ENCODE data around the gene PDCD4. TPM values are rescaled to one million over a fixed set of nuclear protein-coding genes. Genes with fewer than 3 reads are reported as not detected.
A peak's percentile ranks its signal among the peaks of the same experiment; 100 is the strongest.

PDCD4 gene
- total and polyA plus RNA-seq, 9 of the 15 experiments (the other 6 are each of a cell fraction or from before 2014, with no cell fraction given) = 12.9 to 44.1 (median 33.7) TPM

GRCh38 chr10:110870823-110871297 lies 868 bp upstream of the PDCD4 start (continued):
- 0 out of 2 replicates have a peak, but pooled peaks have one; percentile 13 for TF ChIP-seq SMAD4 (CRISPR knock-in tag; conservative IDR thresholded peaks at IDR 0.05)

DNA sequence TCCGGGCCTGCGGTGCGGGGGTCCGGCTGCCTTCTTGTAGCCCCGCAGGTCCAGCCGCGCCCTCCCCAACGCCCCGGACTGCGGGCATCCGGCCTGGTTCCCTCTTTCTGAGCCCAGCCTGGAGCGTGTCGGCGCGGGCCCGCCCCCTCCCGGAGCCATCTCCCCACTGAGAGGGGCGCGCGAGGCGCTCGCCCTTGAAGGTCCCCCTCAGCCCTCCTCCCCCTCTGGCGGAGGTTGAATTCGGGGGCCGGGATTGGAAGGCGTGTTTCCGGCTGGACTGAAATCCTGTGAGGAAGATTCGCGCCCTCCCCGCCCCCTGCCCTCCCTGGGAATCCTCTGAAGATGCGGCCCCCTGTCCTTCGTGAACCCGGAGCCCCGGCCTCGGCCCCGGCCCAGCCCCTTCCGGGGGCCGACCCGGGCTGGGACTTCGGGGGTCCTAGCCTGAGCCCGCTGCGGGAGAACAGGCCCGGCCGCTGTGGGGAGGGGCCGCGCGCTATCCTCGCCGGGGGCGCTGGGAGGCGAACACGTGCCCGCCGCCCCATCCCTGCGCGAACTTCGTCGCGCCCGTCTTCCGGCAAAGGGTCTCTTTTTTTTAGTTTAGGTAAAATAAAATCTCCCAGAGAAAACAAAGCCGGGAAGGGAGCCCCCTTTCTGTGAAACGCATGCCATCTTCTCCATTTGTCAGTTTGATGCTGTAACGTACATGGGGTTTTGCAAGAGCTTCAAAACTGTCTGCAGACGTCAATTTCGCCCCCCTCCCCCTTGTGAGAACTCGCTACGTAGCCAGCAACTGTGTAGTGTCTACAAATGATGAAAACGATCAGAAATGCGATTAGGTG lies 636 bp downstream of the PDCD4 start:
- peaks cover 35% of the 10 kb centered on the region for H3K79me2 ChIP-seq (ENCODE audit: control insufficient read depth, insufficient read depth, low read length)
- intact Hi-C loops (cut with micrococcal nuclease) (loop anchor here (2.0 to 10.0 kb wide), 4 partner anchors 35 to 258 kb away; no protein-coding TSS in a partner anchor), in situ Hi-C loops (cut with MboI) (no loop called here)
- POLR2A ChIA-PET = interaction anchor here (1.0 to 1.2 kb wide), 7 partner anchors 10 to 126 kb away, joined by 3 to 6 read pairs (median 4); partner anchors contain the start of gene BBIP1
- peak overlapping the region; percentile 84 for H3K4me2 ChIP-seq (ENCODE audit: insufficient read depth, low read length)
- H3K27ac ChIP-seq (ENCODE audit: extremely low read depth, low read depth, low read length) = peak overlapping the region; percentile 83
- 2% methylated on average over 20 of the region's 70 CpGs for WGBS (ENCODE audit: insufficient coverage, low coverage, missing lambda C conversion rate)
- H3K4me3 ChIP-seq = peak overlapping the region; percentile 64
- H3K9me1 ChIP-seq (ENCODE audit: control insufficient read depth, insufficient read depth, low read length) = no peaks in the 10 kb centered on the region
- H2AFZ ChIP-seq (ENCODE audit: low read depth, low read length) = peak overlapping the region; percentile 57
- FAIRE-seq (peak; percentile 85), ATAC-seq (peak; percentile 79), DNase-seq (ENCODE audit: extremely low read depth in 1 of 4, low spot score in 3 of 4) (peak; percentile 48 to 82 (median 50))
- peaks cover 15 to 23% of the 10 kb centered on the region in 2 experiments for H3K4me1 ChIP-seq (replicated peaks in 1 of 2; ENCODE audit: control insufficient read depth in 2 of 2, insufficient read depth in 2 of 2, low read length in 2 of 2)
- H4K20me1 ChIP-seq (replicated peaks; ENCODE audit: control insufficient read depth, insufficient read depth, low read length) = no peaks in the 10 kb centered on the region
- BruUV-seq (replicated peaks) = no TSS peak
- CTCF ChIA-PET (ENCODE audit: low intra/inter-chr PET ratio) = interaction anchor here (0.6 kb wide), 1 partner anchor 66 kb away, joined by 3 read pairs; no protein-coding TSS in a partner anchor
- H3K36me3 ChIP-seq (ENCODE audit: control insufficient read depth, insufficient read depth, low read length) = 0 out of 3 replicates have a peak, but pooled peaks cover 5% of the 10 kb centered on the region
- H3K9ac ChIP-seq (ENCODE audit: insufficient read depth in 1 of 2, low read depth in 2 of 2, low read length in 2 of 2) = peak overlapping the region; percentile 88 to 95
- H3K27me3 ChIP-seq (ENCODE audit: control insufficient read depth in 2 of 2, insufficient read depth in 2 of 2, low read length in 2 of 2) = no peaks in the 10 kb centered on the region
- no peaks in the 10 kb centered on the region for H3K9me3 ChIP-seq (replicated peaks; ENCODE audit: control insufficient read depth, insufficient read depth, low read depth, low read length)
- TF ChIP-seq WHSC1 (IDR thresholded peaks at IDR 0.05; ENCODE audit: low read length) = no peak
- TF ChIP-seq JUNB (CRISPR knock-in tag; conservative IDR thresholded peaks at IDR 0.05) = no peak
- TF ChIP-seq MBD2 (IDR thresholded peaks at IDR 0.05; ENCODE audit: borderline replicate concordance, low read depth) = no peak
- no peak for TF ChIP-seq ZFP36 (IDR thresholded peaks at IDR 0.05; ENCODE audit: low read depth, low read length, partially characterized antibody)
- TF ChIP-seq, protein P1, sequence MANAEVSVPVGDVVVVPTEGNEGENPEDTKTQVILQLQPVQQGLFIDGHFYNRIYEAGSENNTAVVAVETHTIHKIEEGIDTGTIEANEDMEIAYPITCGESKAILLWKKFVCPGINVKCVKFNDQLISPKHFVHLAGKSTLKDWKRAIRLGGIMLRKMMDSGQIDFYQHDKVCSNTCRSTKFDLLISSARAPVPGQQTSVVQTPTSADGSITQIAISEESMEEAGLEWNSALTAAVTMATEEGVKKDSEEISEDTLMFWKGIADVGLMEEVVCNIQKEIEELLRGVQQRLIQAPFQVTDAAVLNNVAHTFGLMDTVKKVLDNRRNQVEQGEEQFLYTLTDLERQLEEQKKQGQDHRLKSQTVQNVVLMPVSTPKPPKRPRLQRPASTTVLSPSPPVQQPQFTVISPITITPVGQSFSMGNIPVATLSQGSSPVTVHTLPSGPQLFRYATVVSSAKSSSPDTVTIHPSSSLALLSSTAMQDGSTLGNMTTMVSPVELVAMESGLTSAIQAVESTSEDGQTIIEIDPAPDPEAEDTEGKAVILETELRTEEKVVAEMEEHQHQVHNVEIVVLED (CRISPR knock-in tag; IDR thresholded peaks at IDR 0.05) = no peak
- peak; percentile 39 for TF ChIP-seq RBM22 (IDR thresholded peaks at IDR 0.05; ENCODE audit: low read depth, low read length, poor library complexity, severe bottlenecking)
- no peak for TF ChIP-seq ZNF124 (CRISPR knock-in tag; IDR thresholded peaks at IDR 0.05)
- TF ChIP-seq CHD2 (IDR thresholded peaks at IDR 0.05; ENCODE audit: low read depth, low read length) = no peak
- no peak for TF ChIP-seq ZBTB8A (IDR thresholded peaks at IDR 0.05; ENCODE audit: partially characterized antibody)
- TF ChIP-seq ZBTB17 (CRISPR knock-in tag; IDR thresholded peaks at IDR 0.05) = peak; percentile 48; the same call in 1 of the 2 replicates
- peak; percentile 52; the same call in 1 of the 2 replicates for TF ChIP-seq MYBL2 (IDR thresholded peaks at IDR 0.05; ENCODE audit: low read depth)
- TF ChIP-seq MYBL2 (CRISPR knock-in tag; IDR thresholded peaks at IDR 0.05; ENCODE audit: borderline replicate concordance) = no peak
- no peak for TF ChIP-seq ZNF282 (CRISPR knock-in tag; IDR thresholded peaks at IDR 0.05)
- no peak for TF ChIP-seq E2F5 (CRISPR knock-in tag; IDR thresholded peaks at IDR 0.05)
- TF ChIP-seq HNRNPH1 (optimal IDR thresholded peaks at IDR 0.05; ENCODE audit: low read depth, low read length) = no peak
- TF ChIP-seq POLR2G (IDR thresholded peaks at IDR 0.05; ENCODE audit: low read depth, low read length) = peak; percentile 91
